ENCODE results near the gene APOF.

Gene APOF

DNA sequence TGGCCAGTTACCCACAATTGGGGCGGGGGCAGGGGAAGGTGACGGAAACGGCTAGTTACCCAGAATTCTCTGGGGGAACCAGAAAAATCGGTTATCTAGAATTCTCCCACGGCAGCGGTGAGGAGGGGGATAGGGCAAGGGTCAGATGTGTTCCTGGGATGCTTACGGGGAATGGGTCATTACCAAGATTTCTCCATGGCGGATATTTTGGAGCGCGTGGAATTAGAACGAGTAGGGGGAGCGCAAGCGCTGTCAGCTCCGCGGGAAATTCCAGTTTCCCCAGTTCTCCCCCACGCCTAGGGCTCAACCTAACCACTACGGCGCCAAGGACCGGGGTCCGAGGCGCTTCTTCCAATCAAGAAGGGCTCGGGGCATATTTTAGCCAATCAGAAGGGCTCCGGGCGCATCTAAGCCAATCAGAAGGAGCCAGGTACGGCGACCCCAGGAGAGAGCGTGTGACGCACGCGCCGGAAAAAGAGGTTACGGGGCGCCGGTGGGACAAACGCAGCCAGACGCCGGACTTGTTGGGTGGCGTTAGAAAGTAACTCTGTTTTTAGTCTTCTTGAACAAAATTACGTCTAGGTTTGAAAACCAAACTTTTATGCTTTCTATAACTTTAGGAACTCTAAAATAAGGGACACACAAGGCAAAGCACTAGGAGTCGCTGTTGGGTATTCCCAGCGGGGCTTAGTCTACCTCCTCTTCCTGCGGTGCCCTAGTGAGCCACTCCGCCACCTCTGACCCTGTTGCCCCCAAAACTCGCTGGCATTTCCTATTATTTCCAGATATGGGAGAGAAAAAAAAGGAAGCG, 28.8 kb downstream of the APOF start, which contains the start of gene PAN2:
PAN2 (minus strand) TSS at position 322 of the 811 bp plus-strand sequence. CDS start 906 bp downstream, outside the sequence.
- ChIA-PET POLR2A (interaction anchor here (0.6 to 1.8 kb wide), 3 partner anchors 18 to 1146 kb away, joined by 3 to 6 read pairs (median 4); partner anchors contain the start of genes ARHGAP9, CNPY2 and STAT2), CTCF (interaction anchor here (0.6 to 3.0 kb wide), 14 partner anchors 8 to 168 kb away, joined by 3 to 18 read pairs (median 5); partner anchors contain the start of genes SMARCC2 and STAT2)
- peak; percentile 98 for DNase-seq (ENCODE audit: extremely low spot score)
- TF ChIP-seq, protein P1, sequence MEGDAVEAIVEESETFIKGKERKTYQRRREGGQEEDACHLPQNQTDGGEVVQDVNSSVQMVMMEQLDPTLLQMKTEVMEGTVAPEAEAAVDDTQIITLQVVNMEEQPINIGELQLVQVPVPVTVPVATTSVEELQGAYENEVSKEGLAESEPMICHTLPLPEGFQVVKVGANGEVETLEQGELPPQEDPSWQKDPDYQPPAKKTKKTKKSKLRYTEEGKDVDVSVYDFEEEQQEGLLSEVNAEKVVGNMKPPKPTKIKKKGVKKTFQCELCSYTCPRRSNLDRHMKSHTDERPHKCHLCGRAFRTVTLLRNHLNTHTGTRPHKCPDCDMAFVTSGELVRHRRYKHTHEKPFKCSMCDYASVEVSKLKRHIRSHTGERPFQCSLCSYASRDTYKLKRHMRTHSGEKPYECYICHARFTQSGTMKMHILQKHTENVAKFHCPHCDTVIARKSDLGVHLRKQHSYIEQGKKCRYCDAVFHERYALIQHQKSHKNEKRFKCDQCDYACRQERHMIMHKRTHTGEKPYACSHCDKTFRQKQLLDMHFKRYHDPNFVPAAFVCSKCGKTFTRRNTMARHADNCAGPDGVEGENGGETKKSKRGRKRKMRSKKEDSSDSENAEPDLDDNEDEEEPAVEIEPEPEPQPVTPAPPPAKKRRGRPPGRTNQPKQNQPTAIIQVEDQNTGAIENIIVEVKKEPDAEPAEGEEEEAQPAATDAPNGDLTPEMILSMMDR (IDR thresholded peaks at IDR 0.05; ENCODE audit: control extremely low read depth, extremely low read depth, low read depth, missing control alignments): peak; percentile 39

DNA sequence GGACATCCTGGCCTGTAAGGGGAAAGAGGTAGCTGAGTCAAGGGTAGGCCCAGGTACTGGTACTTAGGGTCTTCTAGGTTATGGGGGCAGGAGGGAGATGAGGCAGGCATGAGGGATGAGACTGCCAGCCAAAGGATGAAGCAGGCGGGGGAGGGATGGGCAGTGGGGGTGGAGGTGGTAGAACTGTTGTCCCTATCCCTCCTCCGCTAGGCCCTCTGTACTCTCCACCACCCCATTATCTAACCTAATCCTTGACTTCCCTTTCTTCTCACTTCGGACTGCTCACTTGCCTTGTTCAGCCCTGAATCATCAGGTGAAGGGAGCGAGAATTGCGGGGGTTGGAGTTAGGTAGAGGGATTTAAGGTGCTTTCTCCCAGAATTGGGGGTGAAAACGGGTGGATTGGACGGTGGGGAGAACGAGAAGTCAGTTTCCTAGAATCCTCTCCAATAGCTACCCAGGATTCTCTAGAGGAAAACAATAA, 29.4 kb downstream of the APOF start:
- TF ChIP-seq, protein P1 (IDR thresholded peaks at IDR 0.05; ENCODE audit: control extremely low read depth, extremely low read depth, low read depth, missing control alignments): no peak
- POLR2A ChIA-PET: interaction anchor here (1.0 to 1.8 kb wide), 2 partner anchors 18 to 26 kb away, joined by 3 to 6 read pairs; partner anchors contain the start of genes CNPY2 and STAT2
- CTCF ChIA-PET: interaction anchor here (0.6 to 3.0 kb wide), 13 partner anchors 12 to 168 kb away, joined by 3 to 18 read pairs (median 6); partner anchors contain the start of genes SMARCC2 and STAT2
- no peak for DNase-seq (ENCODE audit: extremely low spot score)

DNA sequence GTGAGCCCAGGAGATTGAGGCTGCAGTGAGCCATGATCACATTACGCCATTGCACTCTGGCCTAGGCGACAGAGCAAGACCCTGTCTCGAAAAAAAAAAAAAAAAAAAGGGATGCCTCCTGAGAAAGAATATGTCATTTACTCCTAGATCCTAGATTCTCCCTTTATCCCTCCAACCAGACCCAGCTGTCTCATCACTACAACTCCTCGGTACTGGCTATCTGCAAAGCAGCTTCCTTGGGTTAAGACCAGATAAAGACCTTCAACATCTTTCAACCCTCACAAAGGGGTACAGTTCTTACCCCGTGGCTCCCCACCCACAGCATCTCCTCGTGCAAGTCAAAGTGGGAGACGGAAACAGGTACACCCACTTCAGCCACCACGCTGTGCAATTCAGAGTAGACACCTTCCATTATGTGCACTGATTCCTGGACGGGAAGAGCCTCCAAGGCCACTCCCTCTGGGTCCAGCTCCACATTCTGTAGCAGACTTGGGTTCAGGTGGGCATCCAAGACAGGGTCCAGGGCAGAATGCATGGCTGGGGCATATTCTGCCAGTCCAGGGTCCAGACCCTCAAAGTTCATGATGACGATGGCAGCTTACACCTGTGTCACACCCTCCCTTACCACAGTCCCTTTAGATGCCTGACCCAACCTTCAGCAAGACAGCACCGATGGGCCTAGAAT, 30.0 kb downstream of the APOF start:
- no peak for DNase-seq (ENCODE audit: extremely low spot score)
- ChIA-PET CTCF (interaction anchor here (0.8 to 3.0 kb wide), 14 partner anchors 12 to 143 kb away, joined by 3 to 18 read pairs (median 6); partner anchors contain the start of genes SMARCC2 and STAT2), POLR2A (interaction anchor here (1.0 to 1.8 kb wide), 2 partner anchors 17 to 27 kb away, joined by 3 to 6 read pairs; partner anchors contain the start of genes CNPY2 and STAT2)
- TF ChIP-seq, protein P1 (IDR thresholded peaks at IDR 0.05; ENCODE audit: control extremely low read depth, extremely low read depth, low read depth, missing control alignments): no peak

DNA sequence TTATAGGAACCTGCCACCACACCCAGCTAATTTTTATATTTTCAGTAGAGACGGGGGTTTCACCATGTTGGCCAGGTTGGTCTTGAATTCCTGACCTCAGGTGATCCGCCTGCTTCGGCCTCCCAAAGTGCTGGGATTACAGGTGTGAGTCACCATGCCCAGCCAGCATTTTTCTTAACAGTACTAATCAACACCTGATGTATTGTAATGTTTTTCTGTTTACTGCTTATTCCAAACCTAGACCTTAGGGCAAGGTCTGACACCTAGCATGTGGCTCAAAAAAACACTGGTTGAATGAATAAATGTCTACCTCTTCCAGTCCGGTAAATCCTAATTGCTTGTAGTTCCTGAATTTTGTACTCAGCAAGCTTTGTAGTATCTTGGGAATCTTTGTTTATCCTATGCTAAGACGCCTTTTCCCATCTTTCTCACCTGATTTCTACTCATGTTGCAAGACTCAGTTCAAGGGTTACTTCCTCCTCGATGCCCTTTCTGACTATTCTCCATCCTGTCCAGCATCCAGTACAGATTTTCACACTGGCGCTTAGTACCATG, 31.6 kb downstream of the APOF start:
- DNase-seq (ENCODE audit: extremely low spot score): no peak
- CTCF ChIA-PET: interaction anchor here (1.2 to 3.1 kb wide), 3 partner anchors 15 to 212 kb away, joined by 3 to 10 read pairs (median 6); partner anchors contain the start of genes CNPY2, SMARCC2 and ZC3H10
- TF ChIP-seq, protein P1 (IDR thresholded peaks at IDR 0.05; ENCODE audit: control extremely low read depth, extremely low read depth, low read depth, missing control alignments): no peak
- POLR2A ChIA-PET: interaction anchor here (1.8 kb wide), 1 partner anchor 15 kb away, joined by 6 read pairs; the partner anchor contains the start of gene CNPY2

DNA sequence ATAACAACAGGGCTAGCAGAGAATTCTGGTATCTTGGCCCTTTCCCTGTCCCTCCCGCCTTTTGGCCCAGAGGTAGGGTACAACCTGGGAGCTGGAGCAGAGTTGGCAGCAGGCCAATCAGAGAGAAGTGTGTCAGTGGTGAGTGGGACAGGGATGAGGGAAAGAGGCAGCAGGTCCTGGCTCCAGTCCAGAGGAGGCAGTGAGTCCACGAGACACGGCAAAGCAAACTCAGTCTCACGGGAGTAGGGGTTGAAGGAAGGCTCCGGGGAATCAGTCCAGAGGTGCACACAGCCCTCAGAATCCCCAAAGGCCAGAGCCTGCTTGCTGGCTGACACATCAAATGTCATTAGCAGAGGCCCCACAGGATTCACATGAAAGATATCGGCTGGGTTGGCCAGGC, 36.1 kb downstream of the APOF start:
- ChIA-PET CTCF (interaction anchor here (1.2 kb wide), 1 partner anchor 9 kb away, joined by 3 read pairs; no protein-coding TSS in a partner anchor), POLR2A (no interaction called here)
- DNase-seq (ENCODE audit: extremely low spot score): no peak
- TF ChIP-seq, protein P1 (IDR thresholded peaks at IDR 0.05; ENCODE audit: control extremely low read depth, extremely low read depth, low read depth, missing control alignments): no peak
